GM18909 (cell line): Measurements from ENCODE around the gene IMMP2L.

Experiments
- ATAC-seq: cut with Tn5 transposase; IDR thresholded peaks from one replicate; pipeline ENCODE4 v1.9.1; 2021; ENCODE audit warnings: mild to moderate bottlenecking; ENCODE audit not compliant: unreplicated experiment, poor library complexity

IMMP2L gene

GRCh38 chr7:110870926-110871325 is 691.4 kb downstream of the IMMP2L start:
- ATAC-seq: no peak

GRCh38 chr7:110868458-110868857 is 693.8 kb downstream of the IMMP2L start:
- ATAC-seq: no peak

GRCh38 chr7:110867771-110868170 is 694.5 kb downstream of the IMMP2L start:
- no peak for ATAC-seq

GRCh38 chr7:110863258-110863657 is 699.0 kb downstream of the IMMP2L start:
- no peak for ATAC-seq

- ATAC-seq: no peak
These were observed 701.1 kb downstream of the IMMP2L start for GRCh38 chr7:110861163-110861562.

- no peak for ATAC-seq
These were observed 705.2 kb downstream of the IMMP2L start for GRCh38 chr7:110857106-110857505.

- ATAC-seq: no peak
These were observed 705.6 kb downstream of the IMMP2L start for GRCh38 chr7:110856704-110857103.

- no peak for ATAC-seq
These were observed 707.6 kb downstream of the IMMP2L start for GRCh38 chr7:110854651-110855050.

- ATAC-seq: no peak
These were observed 708.1 kb downstream of the IMMP2L start for GRCh38 chr7:110854166-110854565.

- no peak for ATAC-seq
These were observed 709.0 kb downstream of the IMMP2L start for GRCh38 chr7:110853263-110853662.

- no peak for ATAC-seq
These were observed 709.9 kb downstream of the IMMP2L start for GRCh38 chr7:110852156-110852940.

GRCh38 chr7:110850224-110850623 is 712.1 kb downstream of the IMMP2L start:
- no peak for ATAC-seq

- no peak for ATAC-seq
These were observed 719.5 kb downstream of the IMMP2L start for GRCh38 chr7:110842796-110843195.

- ATAC-seq: no peak
These were observed 720.3 kb downstream of the IMMP2L start for GRCh38 chr7:110841840-110842545.

- ATAC-seq: no peak
These were observed 722.4 kb downstream of the IMMP2L start for GRCh38 chr7:110839866-110840265.

- no peak for ATAC-seq
These were observed 726.4 kb downstream of the IMMP2L start for GRCh38 chr7:110835849-110836248.

- no peak for ATAC-seq
These were observed 727.1 kb downstream of the IMMP2L start for GRCh38 chr7:110835218-110835617.

- no peak for ATAC-seq
These were observed 730.9 kb downstream of the IMMP2L start for GRCh38 chr7:110831419-110831818.

- ATAC-seq: no peak
These were observed 731.5 kb downstream of the IMMP2L start for GRCh38 chr7:110830778-110831177.

GRCh38 chr7:110827936-110828335 is 734.4 kb downstream of the IMMP2L start:
- no peak for ATAC-seq

- ATAC-seq: no peak
These were observed 734.9 kb downstream of the IMMP2L start for GRCh38 chr7:110827287-110827855.
